PFSK-1 (cell line): ENCODE results near the gene MAN1C1.

ENCODE experiments used
- POLR2AphosphoS5 ChIP-seq: IDR thresholded peaks from 2 replicates; pipeline ENCODE4 v1.6.1; 2012; ENCODE audit warnings: low read depth, mild to moderate bottlenecking, control low read depth, low read length, moderate library complexity
- TAF1 ChIP-seq: IDR thresholded peaks from 2 replicates; pipeline ENCODE4 v1.6.1; 2012; ENCODE audit warnings: low read length, control low read depth, borderline replicate concordance; ENCODE audit not compliant: insufficient read depth

GRCh38 chr1:25621876-25622275 lies 5.3 kb downstream of the MAN1C1 start:
- TF ChIP-seq TAF1 = no peak
- TF ChIP-seq POLR2AphosphoS5 = no peak
